ENCODE measurements around the gene MYCL. TPM values are rescaled to one million over a fixed set of nuclear protein-coding genes. Genes with fewer than 3 reads are reported as not detected.
"Not testable (repeated sequence)": the region's sequence is repeated elsewhere in the genome, so short reads cannot be mapped to it uniquely, and the experiment has no call there.

Gene MYCL
- total RNA-seq, 1 donor from 2014 or later, result 4.4 TPM

- no peak for DNase-seq (ENCODE audit: low spot score)
These were observed 16.1 kb upstream of the MYCL start for GRCh38 chr1:39917825-39918224.

GRCh38 chr1:39915499-39916129 lies 13.9 kb upstream of the MYCL start:
- DNase-seq (ENCODE audit: low spot score), result no peak

DNA sequence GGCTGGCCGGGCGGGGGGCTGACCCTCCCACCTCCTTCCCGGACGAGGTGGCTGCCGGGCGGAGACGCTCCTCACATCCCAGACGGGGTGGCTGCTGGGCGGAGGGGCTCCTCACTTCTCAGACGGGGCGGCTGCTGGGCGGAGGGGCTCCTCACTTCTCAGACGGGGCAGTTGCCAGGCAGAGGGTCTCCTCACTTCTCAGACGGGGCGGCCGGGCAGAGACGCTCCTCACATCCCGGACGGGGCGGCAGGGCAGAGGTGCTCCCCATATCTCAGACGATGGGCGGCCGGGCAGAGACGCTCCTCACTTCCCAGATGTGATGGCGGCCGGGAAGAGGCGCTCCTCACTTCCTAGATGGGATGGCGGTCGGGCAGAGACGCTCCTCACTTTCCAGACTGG lies 11.4 kb upstream of the MYCL start:
- not testable (repeated sequence) for DNase-seq (ENCODE audit: low spot score)

DNA sequence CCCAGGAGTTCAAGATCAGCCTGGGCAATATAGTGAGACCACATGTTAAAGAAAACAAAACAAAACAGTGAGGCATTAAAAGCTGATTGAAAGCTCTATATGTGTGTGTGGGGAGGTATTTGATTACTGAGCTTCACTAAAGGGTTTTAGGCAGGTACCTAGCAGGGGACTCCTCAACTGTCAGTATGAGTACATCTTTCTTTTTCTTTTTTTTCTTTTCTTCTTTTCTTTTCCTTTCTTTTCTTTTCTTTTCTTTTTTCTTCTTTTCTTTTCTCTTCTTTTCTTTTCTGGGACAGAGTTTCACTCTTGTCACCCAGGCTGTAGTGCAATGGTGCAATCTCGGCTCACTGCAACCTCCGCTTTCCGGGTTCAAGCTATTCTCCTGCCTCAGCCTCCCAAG lies 8.5 kb upstream of the MYCL start:
- DNase-seq (ENCODE audit: low spot score), result no peak

GRCh38 chr1:39908534-39908933 lies 6.8 kb upstream of the MYCL start:
- no peak for DNase-seq (ENCODE audit: low spot score)

DNA sequence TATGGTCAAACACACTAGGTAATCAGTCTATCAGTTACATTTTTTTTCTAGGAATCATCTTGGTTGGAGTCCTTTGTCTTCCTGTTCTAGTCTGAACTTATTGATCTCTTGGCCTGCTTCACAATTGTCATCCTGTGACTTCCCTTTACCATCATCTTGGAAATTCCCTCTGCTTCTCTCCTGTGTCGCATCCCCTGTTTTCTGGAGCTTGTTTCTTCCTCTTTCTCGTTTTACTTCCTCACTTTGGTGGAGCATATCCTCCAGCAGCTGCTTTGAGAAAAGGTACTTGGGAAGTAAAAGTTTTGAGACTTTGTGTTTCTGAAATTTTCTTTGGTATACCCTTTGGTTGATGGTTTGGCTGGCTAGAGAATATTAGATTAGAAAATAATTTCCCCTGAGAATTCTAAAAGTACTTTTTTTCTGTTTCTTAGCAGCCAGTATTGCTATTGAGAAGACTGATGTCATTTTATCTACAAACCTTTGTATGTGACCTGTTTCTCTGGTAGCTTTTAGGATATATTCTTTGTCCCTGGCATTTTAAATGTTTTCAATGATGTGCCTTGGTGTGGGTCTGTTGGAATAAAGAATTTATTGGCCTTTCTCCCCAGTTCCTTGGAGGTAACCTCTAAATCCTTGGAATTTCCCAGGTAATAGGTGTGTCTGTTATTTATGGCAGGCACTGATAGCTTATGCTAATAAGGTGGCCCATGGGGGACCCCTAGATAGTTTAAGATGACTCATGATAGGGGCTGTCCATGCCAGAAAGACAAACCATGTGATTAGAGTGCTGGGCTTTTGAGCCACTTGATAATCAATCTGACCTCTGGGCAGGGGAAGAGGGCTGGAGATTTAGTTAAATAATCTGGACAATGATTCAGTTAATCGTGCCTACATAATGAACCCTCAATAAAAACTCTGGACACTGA lies 6.1 kb upstream of the MYCL start:
- no peak for DNase-seq (ENCODE audit: low spot score)

GRCh38 chr1:39905172-39905571 lies 3.5 kb upstream of the MYCL start:
- no peak for DNase-seq (ENCODE audit: low spot score)

DNA sequence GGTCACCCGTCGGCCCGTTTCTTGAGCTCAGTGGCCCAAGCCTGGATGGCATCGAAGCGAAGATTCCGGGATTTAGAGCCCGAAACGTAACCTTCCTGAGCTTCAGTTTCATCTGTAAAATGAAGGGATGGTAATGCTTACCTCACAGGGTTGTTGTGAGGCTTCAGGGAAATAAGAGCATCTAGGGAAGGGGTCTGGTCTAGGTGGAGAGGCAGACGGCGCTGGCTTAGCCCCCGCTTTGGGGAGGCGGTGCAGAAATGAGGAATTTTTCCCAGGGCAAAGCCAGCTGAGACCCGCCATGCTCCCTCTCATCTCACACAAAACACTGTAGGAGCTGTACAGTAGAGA lies 717 bp upstream of the MYCL start:
- no peak for DNase-seq (ENCODE audit: low spot score)

DNA sequence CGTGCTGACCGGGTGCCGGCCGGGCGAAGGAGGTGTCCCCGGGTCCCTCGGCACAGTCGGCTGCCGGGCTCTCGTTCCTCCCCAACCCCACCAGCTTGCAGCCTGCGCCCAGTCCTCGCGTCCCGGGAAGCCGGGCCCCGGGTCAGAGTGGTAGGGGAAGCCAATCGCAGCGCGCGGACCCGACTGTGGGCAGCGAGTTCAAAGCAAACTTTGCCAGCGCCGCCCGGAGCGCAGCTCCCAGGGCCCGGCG lies 328 bp downstream of the MYCL start:
- no peak for DNase-seq (ENCODE audit: low spot score)

GRCh38 chr1:39900662-39901463 lies 854 bp downstream of the MYCL start:
- no peak for DNase-seq (ENCODE audit: low spot score)

DNA sequence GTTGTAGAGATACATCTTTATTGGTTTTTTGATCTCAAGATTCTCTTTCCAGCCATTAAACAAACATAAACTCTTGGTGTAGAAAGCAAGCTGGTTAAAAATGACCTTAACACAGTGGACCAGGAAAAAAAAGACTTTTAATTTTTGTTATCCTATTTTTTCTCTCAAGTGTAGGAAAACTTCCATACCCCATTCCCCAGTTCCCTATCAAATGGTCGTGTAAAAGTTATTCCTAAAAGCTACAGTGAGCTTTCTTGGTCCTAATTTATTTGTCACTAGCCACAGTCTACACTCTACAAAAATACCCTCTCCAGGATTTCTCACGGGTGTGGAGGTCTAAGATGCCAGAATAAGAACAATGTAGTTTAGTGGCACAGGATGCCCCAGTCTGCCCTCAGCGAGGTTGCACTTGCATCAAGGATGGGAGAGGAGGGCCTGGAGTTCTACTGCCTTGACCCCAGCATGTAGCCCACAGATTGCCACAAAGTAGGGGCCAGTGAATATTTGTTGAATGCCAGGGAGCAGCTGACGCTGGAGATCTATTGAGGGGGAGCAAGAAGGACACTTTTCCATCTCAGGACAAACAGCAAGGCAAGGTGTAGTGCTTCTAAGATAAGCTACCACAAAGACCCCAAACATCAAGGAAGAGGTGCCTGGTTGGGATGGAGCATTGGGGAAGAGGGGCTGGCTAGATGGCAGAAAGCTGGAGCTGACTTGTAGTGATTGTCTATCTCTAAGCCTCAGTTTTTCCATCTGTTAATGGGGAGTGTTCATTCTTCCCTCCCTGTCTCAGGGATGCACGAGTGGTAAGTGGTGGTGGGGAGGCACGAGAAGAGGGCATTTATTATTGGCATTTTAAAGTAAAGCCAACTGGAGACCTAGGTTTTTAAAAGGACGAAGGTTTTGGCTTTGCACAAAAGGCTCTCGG lies 1.8 kb downstream of the MYCL start:
- no peak for DNase-seq (ENCODE audit: low spot score)

GRCh38 chr1:39898648-39899603 lies 2.8 kb downstream of the MYCL start:
- DNase-seq (ENCODE audit: low spot score), result peak; percentile 38

GRCh38 chr1:39898191-39898590 lies 3.5 kb downstream of the MYCL start:
- no peak for DNase-seq (ENCODE audit: low spot score)

- DNase-seq (ENCODE audit: low spot score), result no peak
These were observed 4.6 kb downstream of the MYCL start for GRCh38 chr1:39896909-39897685.

DNA sequence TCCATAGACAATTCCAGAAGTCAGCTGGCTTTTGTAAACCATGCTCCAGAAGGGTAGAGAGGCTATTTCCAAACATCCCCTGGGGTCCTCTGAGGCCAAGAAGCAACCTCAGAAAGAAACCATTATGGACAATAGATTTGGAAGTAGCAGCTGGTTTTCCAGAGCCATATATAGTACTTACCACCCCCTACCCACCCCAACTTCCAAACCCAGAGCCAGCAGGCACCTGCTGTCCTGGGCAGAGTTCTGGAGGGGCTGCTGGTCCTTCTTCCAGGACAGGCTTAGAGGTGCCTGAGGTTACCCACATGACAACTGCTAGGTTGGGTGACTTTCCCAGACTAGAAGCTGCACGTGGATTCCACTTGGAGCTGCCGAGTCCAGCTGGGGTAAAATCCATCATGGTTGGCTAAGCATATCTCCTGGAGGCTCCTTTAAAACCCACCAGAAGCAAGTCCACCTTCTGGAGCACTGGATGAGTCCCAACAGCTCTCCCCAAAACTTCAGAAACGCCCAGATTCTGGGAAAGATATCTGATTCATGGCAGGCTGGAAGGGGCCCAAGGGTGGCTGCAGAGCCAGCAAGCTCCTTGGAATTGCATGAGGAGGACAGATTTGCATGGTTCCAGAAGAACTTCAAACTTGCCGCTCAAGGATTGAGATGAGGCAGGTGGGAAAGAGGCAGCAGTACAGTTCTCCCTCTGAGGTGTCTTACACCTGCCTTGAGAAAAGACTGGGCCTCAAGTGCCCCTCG lies 5.8 kb downstream of the MYCL start:
- DNase-seq (ENCODE audit: low spot score), result no peak

DNA sequence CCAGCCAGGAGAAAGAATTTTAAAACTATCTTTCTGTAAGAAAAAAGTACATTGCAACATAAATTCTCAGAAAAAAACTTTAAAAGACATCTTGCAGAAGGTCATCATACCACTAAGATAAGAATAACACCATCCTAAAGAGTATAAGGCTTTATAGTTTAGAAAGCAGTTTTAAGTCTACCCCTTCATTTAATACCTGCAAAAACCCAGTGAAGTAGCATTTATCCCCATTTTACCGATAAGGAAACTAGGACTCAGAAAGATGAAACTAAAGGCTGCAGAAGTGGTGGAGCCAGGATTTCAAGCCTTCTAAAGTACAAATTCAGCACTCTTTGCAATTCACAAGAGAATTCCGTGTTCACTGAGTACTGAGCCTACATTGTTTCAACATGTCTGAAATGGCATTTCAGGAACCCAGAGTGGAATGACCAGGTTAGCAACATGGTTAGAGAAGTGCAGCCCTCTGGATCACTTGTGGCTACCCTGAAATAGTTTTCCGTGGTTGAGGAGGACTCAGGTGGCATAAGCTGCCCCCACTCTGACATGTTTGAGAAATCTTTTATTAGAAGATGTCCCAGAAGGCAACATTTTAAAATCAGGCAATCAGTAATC lies 6.7 kb downstream of the MYCL start:
- DNase-seq (ENCODE audit: low spot score), result no peak

GRCh38 chr1:39892601-39893595 lies 8.8 kb downstream of the MYCL start:
- DNase-seq (ENCODE audit: low spot score), result peak; percentile 52

Data from mucosa of gallbladder (tissue), 1 donor.